Suppressor macrophage (primary cell): ENCODE data around the gene CYBC1.
"Not testable (repeated sequence)": the region's sequence is repeated elsewhere in the genome, so short reads cannot be mapped to it uniquely, and the experiment has no call there.

Experiments
- DNase-seq, 4 experiments: peaks; one replicate each; pipeline ENCODE4 v3.0.0-alpha.2; 2020 to 2022

The CYBC1 gene

DNA sequence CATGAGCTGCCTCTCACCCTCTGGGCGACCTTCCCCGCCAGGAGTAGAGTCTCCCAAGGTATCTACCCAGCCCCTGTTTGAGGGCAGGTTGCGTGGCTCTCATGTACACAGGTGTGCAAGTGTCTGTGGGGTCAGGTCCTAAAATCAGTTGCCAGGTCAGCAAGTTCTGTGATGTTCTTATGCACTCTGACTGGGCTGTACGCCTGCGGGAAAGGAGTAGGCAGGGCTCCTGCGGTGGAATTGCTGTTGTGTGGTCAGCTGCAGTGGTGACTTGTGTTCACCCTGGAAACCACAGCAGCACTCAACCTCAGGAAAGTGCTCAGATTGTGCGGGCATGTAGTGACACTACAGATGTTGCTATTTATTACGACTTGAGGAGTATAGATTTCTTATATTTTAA, 27.4 kb upstream of the CYBC1 start:
- no peak for DNase-seq

DNA sequence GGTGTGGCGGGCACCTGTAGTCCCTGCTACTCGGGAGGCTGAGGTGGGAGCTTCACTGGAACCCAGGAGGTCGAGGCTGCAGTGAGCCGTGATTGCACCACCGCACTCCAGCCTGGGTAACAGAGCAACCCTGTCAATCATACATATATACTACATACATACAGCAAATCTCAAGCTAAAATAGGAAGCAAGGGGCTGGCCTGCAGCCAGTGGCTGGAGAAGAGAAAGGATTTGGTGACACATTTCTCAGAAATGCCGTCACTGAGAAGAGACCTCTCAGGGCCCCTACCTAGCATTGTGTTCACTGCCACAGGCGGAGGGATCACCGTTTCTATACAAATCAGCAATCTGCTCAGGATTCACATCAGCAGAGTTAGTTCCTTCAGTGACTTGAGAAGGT, 24.9 kb upstream of the CYBC1 start:
- no peak for DNase-seq

DNA sequence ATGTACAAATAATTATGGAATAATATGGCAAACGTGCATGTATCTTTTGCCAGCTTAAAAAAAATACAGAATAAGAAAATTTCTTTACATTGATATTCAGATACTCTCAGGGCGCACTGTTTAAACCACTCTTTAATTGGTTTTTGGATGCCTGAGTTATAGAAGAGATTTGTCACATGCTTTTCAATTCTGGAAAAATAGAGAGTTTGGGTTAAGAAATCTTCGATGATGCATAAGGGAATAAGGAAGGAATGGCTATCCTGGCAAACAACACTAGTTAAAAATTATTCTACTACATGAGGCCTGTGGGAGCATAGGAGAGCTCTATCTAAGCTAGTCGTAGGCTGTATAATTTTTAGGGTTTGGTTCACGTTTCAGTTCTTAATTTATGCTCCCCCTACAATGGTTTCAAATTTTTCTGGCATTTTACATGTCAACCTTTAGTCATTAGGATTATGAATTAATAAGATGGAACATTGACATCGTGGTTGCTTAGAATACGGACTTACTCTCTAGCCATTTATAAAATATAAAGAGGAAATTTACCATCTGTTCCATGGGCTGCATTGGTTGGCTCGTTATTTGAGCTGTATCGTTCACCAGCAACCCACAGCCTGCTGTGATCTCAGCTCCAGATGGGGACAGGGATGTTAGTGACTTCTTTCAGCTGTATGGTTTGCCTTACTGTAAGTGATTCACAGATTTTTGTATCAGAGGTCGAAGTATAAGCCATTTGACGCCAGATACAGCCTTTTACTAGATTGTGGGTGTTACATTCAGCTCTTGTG, 23.9 kb upstream of the CYBC1 start:
- DNase-seq = no peak

DNA sequence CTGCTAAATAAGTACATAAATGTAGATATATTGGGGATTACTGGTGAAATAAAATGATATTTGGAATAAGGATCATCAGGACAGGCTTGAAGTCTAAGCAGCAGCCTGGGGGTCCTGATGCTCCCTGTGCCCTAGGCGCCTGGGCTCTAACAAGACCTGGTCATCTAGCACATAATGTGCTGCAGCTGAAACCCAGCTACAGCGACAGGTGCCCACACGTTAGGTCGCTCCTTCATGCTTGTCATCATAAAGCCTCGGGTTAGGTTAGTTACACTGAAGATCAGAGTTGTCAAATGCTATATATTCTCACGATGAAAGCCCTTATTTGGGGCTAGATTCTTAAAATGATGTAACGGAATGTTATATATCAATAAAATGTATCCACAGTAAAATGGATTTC, 19.5 kb upstream of the CYBC1 start:
- DNase-seq = no peak

DNA sequence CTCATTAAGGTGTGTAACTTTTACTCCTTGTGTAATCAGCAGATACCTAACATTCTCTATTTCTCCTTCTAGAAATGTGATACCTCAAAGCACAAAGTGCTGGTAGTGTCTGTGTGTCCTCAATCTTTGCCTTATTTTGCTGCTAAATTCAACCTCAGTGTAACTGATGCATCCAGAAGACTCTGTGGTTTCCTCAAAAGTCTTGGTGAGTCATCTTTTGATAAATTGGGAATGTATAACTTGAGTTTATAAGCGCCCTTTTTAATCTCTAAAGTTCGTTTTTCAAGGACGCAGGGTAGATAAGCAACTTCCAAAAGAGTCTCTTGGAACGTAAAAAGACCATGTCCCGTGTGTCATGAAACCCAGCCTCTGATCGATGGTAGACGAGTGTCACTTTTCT, 18.1 kb upstream of the CYBC1 start:
- DNase-seq = no peak

DNA sequence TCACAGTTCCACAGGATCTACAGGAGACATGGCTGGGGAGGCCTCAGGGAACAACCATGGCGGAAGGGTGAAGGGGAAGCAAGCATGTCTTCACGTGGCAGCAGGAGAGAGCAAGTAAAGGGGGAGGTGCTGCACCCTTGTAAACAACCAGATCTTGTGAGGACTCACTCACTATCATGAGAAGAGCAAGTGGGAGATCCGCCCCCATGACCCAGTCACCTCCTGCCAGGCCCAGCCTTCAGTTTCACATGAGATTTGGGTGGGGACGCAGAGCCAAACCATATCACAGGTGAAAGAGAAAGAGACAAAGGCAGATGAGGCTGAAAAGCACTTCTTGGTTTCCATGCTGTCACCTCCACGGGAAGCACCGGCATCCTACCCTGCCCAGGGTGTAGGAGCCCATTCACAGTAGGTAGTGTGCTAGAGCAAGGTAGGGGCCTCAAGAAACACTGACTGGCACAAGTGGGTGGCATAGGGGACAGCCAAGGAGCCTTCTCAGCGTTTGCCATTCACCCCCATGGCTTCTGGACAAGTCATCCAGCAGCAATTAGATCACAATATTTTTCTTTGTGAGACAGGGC, 14.6 kb upstream of the CYBC1 start:
- DNase-seq = peak in 2 of 4 experiments; percentile 24 to 29

DNA sequence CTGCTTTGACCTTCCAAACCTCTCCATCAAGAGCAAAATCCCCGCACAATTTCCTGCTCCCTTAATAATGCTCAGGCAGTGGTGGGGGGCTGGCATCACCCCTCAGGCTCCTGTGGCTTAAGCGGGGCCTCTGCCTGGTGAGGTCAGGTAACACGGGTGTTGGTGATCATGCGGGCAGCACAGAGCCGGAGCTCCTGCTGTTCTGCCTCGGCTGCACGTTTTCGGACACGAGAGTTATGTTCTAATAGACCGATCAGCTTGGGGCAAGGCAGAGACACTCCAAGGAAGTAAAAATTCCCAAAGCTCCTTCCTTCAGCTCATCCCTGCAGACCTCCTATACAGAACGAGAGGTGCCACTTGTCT, 14.0 kb upstream of the CYBC1 start:
- DNase-seq = no peak

DNA sequence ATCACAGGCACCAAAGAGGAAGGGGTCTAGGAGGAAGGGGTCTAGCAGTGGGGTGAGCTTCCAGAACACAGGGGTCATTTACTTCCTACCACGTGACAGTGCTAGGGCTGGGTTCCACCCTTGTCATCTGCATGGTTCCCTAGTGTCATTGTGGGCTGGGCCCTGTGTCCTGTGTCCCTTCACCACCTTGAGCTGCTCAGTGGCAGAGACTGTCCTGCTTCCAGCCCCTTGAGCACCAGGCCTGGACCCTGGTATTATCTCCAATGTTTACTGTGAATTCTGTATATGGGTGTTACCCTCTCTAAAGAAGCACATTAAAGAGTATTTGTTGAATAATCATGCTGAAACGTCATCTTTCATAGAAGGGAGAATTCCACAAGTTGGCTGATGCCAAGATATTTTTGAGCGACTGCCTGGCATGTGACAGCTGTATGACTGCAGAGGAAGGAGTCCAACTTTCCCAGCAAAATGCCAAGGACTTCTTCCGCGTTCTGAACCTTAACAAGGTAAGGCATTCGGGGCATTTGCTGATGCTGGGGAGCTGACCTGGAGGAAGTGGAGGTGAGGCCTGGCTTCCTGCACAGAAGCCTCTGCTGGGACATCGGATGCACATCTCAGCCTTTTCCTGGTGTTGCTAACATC, 13.5 kb upstream of the CYBC1 start:
- no peak for DNase-seq

DNA sequence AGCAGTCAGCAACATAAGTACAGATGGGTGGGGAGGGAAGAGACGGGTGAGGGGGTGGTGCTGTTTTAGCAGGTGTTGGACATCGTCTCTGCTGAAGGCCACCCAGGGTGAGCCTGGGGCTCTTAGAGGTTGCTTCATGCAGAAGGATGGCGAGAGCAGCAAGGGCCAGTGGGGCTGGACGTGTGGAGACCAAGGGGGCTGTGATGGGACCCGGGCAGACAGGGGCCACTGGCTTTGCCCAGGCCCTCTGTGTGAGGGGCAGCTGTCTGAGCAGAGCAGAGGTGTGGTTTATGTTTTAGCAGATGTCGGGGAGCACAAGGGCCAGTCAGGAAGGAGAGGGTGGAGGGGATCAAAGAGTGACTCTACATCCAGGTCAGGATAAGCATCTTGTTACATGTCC, 12.8 kb upstream of the CYBC1 start:
- no peak for DNase-seq

DNA sequence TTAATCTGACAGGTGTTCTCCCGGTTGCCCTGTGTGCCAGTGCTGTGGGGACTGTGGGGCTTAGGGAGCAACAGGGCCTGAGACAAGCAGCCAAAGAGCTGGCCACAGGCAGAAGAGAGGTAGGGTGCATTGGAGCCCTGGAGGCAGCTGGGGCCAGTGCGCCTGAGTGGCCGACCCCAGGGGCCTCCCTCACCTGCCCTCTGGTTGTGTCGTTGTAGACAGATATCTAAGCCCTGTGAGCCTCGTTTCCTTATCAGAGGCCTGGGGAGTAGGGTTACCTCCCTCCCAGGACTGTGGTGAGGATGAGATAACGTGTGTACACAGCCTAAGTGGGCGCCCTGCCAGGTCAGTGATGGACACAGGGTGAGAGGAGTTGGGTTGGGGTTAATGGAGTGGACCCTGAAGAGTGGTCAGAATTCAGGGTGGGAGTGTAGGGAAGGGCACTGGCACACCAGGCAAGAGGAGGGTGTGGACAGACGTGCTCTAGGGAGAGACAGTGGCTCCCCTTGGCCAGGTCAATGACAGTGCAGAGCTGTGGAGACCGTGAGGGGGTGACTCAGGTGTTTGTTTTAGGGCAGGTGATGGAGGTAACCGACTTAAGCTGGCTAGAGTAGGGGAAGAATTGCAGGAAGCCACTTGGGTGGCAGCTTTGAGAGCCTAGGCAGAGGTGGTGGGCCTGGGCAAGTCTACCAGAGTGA, 11.4 kb upstream of the CYBC1 start:
- no peak for DNase-seq

DNA sequence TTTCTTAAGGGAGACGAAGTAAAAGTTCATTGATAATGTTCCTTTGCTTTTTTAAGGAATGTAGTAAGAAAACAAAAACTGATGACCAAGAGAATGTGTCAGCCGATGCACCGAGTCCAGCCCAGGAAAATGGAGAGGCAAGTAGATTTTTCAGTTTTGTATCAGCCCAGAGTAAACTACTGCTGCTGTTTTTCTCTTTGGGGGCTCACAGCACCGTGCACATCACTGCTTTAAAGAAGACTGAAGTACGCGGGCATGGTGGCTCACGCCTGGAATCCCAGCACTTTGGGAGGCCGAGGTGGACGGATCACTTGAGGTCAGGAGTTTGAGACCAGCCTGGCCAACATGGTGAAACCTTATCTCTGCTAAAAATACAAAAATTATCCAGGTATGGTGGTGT, 9.4 kb upstream of the CYBC1 start:
- DNase-seq = not testable (repeated sequence)

DNA sequence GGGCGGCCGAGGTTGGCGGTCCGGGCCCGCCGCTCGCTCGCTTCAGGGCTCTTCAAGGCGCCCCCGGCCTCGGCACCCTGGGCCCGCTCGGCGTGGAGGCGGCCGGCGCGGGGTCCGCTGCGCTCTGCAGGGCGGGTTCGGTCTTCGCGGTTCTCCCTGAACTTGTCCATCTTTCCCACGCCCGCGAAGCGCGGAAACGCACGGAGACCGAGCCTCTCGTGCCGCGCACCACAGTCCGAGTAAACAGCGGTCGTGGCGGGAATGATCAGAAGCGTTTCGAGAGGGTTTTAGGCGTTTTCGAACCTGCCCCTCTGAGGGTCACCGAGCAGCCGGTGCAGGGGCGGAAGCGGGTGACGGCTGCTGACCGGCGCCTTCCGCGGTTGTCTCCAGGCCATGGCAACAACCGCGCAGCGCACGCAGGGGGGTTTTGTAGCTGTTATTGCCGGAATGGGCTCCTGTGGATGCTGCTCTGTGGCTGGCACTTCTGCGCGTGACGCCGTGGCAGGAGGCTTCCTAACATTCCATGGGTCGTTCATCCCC, 8.4 kb upstream of the CYBC1 start:
- DNase-seq = peak; percentile 47 to 68 (median 55)

DNA sequence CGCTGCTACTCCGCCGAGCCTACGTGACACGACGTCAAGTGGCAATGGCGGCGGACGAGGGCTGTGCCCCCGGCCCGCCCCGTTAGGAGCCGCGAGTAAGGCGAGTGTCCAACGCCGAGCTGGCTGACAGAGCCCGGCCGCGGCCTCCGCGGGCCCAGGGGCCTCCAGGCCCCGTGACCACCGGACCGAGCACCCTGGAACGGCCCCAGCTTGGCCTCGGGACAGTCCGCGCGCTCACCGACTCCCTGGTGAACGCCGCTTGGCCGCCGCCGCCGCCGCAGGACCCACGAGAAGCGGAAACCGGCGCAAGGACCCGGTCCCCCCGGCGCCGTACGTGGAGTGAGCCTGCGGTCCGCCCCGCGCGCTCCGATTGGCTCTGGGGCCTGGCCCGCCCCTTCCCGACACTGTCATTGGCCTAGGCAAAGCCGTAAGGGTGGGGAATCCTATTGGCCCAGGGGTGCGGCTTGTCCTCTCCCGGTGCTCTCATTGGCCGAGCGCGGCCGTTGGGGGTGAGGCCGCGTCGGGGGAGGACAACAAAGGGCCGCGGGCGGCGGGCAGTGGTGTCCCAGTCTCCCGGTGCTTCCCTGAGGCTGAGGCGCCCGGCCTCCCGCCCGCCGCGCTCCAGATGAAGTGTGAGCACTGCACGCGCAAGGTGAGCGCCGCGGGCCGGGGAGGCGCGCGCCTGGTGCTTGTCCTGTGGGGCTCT, 7.8 kb upstream of the CYBC1 start, which contains the start of gene NARF:
Gene NARF, plus strand, starts transcription at position 563 of the 706 bp plus-strand sequence. Its CDS starts 63 bp downstream, at position 626.
- DNase-seq = peak; percentile 98 to 100 (median 99)

DNA sequence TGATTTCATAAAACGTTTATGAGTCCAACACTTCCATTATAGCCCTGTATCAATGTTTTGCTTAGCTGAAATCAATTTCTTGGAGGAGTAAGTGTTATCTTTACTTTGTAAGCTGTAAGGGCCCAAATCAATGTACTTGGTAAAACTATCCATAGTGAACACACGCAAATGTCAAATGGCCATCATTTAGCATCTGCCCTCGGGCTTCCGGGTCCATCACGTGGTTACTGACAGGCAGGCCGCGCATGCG, 7.3 kb upstream of the CYBC1 start:
- DNase-seq = peak in 3 of 4 experiments; percentile 96 to 98 (median 98)

DNA sequence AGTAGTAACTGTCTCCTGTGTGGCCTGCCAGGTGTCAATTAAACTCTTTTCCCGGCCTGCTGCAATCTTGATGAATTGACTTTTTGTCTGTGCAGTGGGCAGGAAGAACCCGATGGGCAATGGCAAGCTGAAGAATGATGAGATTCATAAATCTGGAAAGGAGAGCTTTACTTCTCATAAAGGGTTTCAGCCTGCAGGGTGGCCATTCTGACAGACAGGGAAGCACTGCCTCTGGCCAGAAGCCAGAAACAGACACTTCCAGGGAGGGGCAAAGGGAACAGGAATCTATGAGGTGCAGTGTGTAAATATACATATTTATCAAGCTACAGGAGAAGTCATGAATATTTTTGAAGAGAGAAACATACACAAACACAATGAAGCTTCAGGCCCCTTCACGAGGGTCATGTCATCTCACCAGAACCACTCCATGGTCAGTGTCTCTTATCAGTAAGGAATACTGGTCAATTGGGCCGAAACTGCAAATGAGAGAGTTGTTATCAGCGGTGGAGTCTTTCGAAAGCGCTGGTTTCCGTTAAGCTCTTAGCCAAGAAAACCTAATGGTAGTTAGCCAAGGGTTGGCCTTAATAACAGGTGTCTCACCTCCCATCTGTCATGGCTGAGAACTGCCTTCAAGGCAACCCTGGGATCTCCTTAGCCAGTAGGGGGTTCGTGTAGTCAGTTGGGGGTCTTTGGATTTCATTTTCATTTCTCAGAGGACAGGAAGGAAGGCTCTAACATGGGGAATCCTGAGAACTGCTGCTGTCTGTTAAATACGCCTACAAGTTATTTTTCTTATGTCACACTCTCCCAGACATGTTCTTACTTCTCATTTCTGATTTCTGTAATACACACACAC, 6.7 kb upstream of the CYBC1 start:
- peak; percentile 72 to 89 (median 84) for DNase-seq

DNA sequence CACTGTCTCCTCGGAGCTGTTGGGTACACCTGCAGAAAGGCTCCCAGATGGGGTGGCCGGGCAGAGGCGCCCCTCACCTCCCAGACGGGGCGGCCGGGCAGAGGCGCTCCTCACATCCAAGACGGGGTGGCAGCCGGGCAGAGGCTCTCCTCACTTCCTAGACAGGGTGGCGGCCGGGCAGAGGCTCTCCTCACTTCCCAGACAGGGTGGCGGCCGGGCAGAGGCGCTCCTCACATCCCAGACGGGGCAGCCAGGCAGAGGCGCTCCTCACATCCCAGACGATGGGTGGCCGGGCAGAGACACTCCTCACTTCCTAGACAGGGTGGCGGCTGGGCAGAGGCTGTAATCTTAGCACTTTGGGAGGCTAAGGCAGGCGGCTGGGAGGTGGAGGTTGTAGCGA, 3.2 kb upstream of the CYBC1 start:
- DNase-seq = not testable (repeated sequence)

DNA sequence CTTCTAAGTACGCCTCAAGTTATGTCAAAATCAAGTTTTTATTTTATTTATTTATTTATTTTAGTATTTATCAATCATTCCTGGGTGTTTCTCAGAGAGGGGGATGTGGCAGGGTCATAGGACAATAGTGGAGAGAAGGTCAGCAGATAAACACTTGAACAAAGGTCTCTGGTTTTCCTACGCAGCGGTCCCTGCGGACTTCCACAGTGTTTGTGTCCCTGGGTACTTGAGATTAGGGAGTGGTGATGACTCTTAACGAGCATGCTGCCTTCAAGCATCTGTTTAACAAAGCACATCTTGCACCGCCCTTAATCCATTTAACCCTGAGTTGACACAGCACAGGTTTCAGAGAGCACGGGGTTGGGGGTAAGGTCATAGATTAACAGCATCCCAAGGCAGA, 2.6 kb upstream of the CYBC1 start:
- DNase-seq = not testable (repeated sequence)

DNA sequence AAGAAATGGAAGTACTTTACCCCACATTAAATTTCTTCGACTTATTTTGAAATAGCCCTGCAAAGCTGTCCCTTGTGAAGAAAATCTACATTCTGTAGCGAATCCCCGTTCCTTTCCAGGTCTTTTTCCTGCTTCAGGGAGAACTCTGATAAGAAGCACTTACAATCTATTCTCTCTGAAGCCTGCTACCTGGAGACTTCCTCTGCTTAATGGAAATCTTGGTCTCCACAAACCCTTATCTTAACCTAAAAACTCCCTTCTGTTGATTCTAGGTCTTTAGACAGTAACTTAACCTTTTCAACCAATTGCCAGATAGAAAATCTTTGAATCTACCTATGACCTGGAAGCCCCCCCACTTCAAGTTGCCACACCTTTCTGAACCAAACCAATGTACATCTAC, 1.6 kb upstream of the CYBC1 start:
- DNase-seq = no peak

DNA sequence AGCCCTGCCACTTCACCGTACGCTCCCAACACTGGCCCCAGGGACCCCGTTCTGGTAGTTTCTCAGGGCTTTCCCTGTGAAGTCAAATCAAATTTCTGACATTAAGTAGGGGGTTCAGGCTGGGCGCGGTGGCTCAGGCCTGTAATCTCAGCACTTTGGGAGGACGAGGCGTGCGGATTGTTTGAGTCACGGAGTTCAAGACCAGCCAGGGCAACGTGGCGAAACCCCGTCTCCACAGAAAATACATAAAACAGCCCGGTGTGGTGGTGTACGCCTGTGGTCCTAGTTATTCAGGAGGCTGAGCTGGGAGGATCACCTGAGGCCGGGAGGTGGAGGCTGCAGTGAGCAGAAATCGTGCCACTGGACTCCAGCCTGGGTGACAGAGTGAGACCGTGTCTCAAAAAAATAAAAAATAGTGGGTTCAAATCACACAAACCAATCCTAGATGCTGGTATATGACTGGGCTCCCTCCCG, 632 bp downstream of the CYBC1 start:
- DNase-seq = peak in 1 of 4 experiments; percentile 10

DNA sequence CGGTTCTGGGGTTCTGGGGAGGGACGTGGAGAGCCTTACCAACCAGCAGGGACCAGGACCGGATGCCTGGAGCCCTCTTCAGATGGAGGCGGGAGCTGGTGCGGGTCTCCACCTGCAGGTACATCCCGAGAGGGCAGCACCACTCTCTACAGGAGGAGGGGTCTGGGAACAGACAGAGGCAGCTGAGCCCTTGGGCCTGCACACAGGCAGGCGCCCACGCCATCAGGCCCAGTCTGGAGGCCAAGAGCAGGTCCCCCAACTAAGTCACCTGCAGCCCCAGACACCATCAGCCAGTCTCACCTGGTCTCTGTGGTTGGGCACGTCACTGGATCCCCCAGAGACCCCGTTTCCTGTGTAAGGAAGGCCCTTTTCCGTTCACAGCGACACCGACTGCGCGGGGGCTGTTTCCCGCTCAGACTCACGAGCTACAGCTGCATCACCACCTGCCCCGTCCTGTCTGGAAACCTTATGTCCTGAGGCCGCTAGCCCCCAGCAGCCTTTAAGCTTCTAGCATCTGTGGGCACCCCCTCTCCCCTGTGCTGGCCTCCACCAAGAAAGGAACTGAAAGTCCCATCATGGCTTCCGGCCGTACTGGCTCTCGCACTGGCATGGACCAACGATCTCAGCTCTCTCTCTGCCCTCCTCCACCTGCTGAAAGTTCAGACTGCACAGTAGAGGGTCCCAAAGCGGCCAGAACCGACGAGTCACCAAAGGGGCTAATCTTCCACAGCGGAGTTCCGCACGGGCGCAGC, 1.2 kb downstream of the CYBC1 start:
- peak; percentile 46 to 59 (median 54) for DNase-seq

DNA sequence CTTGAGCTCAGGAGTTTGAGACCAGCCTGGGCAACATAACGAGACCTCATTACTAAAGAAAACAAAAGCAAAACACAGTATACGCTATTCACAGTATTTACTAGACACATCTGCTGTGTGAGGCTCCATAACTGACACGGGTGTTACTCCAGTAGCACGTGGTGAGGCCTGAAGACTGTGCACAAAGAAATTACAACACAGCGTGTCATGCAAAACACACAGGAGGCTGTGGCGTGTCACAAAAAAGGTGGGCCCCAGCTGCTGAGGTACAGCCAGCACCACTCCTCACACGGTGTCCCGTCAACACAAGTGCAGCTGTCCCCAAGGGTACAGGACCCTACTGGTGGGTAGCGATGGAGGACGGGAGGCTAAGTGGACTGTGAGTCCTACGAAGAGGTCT, 2.7 kb downstream of the CYBC1 start:
- no peak for DNase-seq
